LNCAP (cell line): Measurements from ENCODE around the gene PRKACB.

Experiments
- CTCF ChIP-seq: fragments of 450-650 bp; IDR thresholded peaks from 2 replicates; pipeline ENCODE4 v1.5.1; 2017; ENCODE audit warnings: mild to moderate bottlenecking

PRKACB gene

GRCh38 chr1:84159533-84160240, 15.6 kb downstream of the PRKACB start:
- no peak for TF ChIP-seq CTCF

- TF ChIP-seq CTCF, result no peak
Observed at GRCh38 chr1:84162295-84162694, 18.2 kb downstream of the PRKACB start.

- no peak for TF ChIP-seq CTCF
Observed at GRCh38 chr1:84163123-84163931, 19.3 kb downstream of the PRKACB start.

GRCh38 chr1:84164161-84164560, 20.1 kb downstream of the PRKACB start:
- TF ChIP-seq CTCF, result no peak

- no peak for TF ChIP-seq CTCF
Observed at GRCh38 chr1:84164567-84165021, 20.5 kb downstream of the PRKACB start.

GRCh38 chr1:84165601-84166000, 21.5 kb downstream of the PRKACB start:
- no peak for TF ChIP-seq CTCF

GRCh38 chr1:84166797-84167196, 22.7 kb downstream of the PRKACB start:
- TF ChIP-seq CTCF, result no peak
